Measurements from ENCODE around the gene ARPC1A.
A peak's percentile ranks its signal among the peaks of the same experiment; 100 is the strongest.
"Not testable (repeated sequence)": the region's sequence is repeated elsewhere in the genome, so short reads cannot be mapped to it uniquely, and the experiment has no call there.

Gene ARPC1A

DNA sequence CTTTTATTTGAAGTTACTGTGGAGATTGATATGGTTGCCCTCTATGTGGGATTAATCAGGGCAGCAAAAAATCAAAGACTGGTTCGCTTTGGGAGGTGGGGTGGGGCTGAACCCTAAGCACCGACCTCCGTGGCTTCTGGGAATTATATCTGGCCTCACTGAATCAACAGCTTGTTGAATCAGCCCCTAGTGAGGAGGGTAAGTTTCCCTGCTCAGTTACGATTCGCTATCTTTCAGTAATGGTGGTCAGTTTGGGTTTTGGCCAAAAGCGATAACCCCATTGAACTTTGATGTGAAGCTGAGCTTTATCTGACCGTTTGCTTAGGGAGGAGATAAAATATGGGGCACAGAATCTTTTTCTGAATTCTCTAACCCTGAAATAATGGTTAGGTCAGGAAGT is 16.6 kb upstream of the ARPC1A start:
- H3K9me3 ChIP-seq (ENCODE audit: insufficient read depth, low read length) = no peaks in the 10 kb centered on the region
- no peaks in the 10 kb centered on the region for H3K36me3 ChIP-seq (ENCODE audit: insufficient read depth, insufficient read length, low read length)
- H3K4me3 ChIP-seq (ENCODE audit: insufficient read length, low read depth) = no peak overlapping the region
- DNase-seq (ENCODE audit: low read depth, low spot score) = no peak
- H3K4me1 ChIP-seq (ENCODE audit: insufficient read depth, insufficient read length) = no peaks in the 10 kb centered on the region
- H3K27me3 ChIP-seq (ENCODE audit: insufficient read depth, insufficient read length) = no peaks in the 10 kb centered on the region
- TF ChIP-seq ZNF274 (IDR thresholded peaks at IDR 0.05; ENCODE audit: low read depth, low read length) (no peak), YY1 (IDR thresholded peaks at IDR 0.05; ENCODE audit: insufficient read depth, insufficient read length) (no peak), SUZ12 (IDR thresholded peaks at IDR 0.05; ENCODE audit: extremely low read depth, insufficient read depth, insufficient read length) (no peak)
- H3K9ac ChIP-seq (ENCODE audit: insufficient read length, low read depth) = no peak overlapping the region

DNA sequence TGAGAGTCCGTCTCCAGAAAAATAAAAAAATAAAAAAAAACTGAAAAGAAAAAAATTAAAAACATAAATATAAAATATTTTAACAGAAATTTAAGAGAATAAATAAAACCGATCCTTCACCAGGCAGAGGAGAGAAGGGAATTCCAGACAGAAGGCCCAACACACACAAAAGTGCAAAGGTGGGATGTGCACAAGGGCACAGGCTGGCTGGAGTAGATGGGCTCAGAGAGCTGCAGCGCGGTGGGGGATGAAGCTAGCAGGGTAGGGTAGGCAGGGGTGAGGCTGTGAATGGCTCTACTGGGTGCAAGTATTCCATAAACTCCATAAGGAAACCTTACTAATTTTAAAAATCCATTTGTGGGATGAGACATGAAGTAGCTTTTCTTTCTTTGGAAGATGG is 15.7 kb upstream of the ARPC1A start:
- no peaks in the 10 kb centered on the region for H3K36me3 ChIP-seq (ENCODE audit: insufficient read depth, insufficient read length, low read length)
- H3K4me1 ChIP-seq (ENCODE audit: insufficient read depth, insufficient read length) = peaks cover 3% of the 10 kb centered on the region
- no peaks in the 10 kb centered on the region for H3K27me3 ChIP-seq (ENCODE audit: insufficient read depth, insufficient read length)
- H3K9me3 ChIP-seq (ENCODE audit: insufficient read depth, low read length) = no peaks in the 10 kb centered on the region
- no peak overlapping the region for H3K9ac ChIP-seq (ENCODE audit: insufficient read length, low read depth)
- TF ChIP-seq SUZ12 (IDR thresholded peaks at IDR 0.05; ENCODE audit: extremely low read depth, insufficient read depth, insufficient read length) = no peak
- no peak for DNase-seq (ENCODE audit: low read depth, low spot score)
- H3K4me3 ChIP-seq (ENCODE audit: insufficient read length, low read depth) = no peak overlapping the region

DNA sequence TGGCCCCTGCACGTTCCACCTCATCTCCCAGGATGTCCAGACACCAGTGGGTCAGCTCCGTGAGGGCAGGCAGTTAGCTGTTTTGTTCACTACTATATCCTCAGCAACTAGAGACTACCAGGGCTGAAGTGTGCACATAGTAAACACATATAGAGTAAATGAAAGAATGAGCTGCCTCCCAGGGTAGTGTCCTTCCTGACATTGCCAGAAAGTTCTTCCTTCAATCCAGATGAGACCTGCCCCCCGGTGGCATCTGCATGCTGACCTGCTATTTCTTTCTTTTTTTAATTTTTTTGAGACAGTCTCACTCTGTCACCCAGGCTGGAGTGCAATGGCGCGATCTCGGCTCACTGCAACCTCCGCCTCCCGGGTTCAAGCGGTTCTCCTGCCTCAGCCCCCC is 14.0 kb upstream of the ARPC1A start:
- H3K9me3 ChIP-seq (ENCODE audit: insufficient read depth, low read length) = no peaks in the 10 kb centered on the region
- no peak for TF ChIP-seq YY1 (IDR thresholded peaks at IDR 0.05; ENCODE audit: insufficient read depth, insufficient read length)
- TF ChIP-seq SUZ12 (IDR thresholded peaks at IDR 0.05; ENCODE audit: extremely low read depth, insufficient read depth, insufficient read length) = no peak
- TF ChIP-seq ZNF274 (IDR thresholded peaks at IDR 0.05; ENCODE audit: low read depth, low read length) = no peak
- DNase-seq (ENCODE audit: low read depth, low spot score) = no peak
- no peaks in the 10 kb centered on the region for H3K36me3 ChIP-seq (ENCODE audit: insufficient read depth, insufficient read length, low read length)
- no peaks in the 10 kb centered on the region for H3K27me3 ChIP-seq (ENCODE audit: insufficient read depth, insufficient read length)
- H3K4me3 ChIP-seq (ENCODE audit: insufficient read length, low read depth) = no peak overlapping the region
- no peak overlapping the region for H3K9ac ChIP-seq (ENCODE audit: insufficient read length, low read depth)
- H3K4me1 ChIP-seq (ENCODE audit: insufficient read depth, insufficient read length) = peaks cover 3% of the 10 kb centered on the region

DNA sequence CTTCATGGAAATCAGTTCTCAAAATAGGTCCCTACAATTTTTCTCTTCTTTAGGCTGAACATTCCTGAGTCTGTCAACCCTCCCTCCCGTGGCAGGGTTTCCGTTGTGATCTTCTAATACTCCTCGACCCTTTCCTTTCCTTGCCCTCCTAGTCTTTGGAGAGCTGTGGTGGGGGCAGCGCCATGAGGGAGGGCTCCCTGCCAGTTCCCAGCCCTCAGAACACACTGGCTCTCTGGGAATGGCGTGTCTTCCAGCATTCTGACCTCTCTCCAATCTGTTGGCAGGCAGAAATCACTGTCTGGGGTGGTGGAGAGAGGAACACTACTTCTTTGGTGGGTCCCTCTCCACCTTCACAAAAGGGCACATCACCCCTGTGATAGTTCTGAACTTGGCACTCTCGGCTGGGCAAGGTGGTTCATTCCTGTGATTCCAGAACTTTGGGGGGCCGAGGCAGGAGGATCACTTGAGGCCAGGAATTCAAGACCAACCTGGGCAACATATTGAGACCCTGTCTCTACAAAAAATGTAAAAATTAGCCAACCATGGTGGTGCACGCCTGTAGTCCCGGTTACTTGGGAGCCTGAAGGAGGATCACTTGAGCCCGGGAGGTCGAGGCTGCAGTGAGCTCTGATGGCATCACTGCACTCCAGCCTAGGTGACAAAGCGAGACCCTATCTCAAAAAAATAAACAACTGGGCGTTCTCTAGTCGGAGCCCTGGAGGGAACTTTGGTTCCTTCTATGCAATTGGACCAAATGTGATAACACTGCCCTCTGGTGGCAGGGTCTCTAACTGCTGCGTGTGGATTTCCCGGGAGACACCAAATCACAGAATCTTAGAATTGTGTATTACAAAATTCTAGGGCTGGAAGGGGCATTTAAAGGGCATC is 13.1 kb upstream of the ARPC1A start:
- Histone ChIP-seq H3K4me3 (ENCODE audit: insufficient read length, low read depth) (no peak overlapping the region), H3K9me3 (ENCODE audit: insufficient read depth, low read length) (no peaks in the 10 kb centered on the region), H3K27me3 (ENCODE audit: insufficient read depth, insufficient read length) (no peaks in the 10 kb centered on the region), H3K9ac (ENCODE audit: insufficient read length, low read depth) (no peak overlapping the region), H3K36me3 (ENCODE audit: insufficient read depth, insufficient read length, low read length) (no peaks in the 10 kb centered on the region), H3K4me1 (ENCODE audit: insufficient read depth, insufficient read length) (peaks cover 3% of the 10 kb centered on the region)
- DNase-seq (ENCODE audit: low read depth, low spot score) = peak; percentile 49
- TF ChIP-seq ZNF274 (IDR thresholded peaks at IDR 0.05; ENCODE audit: low read depth, low read length) (no peak), SUZ12 (IDR thresholded peaks at IDR 0.05; ENCODE audit: extremely low read depth, insufficient read depth, insufficient read length) (no peak), YY1 (IDR thresholded peaks at IDR 0.05; ENCODE audit: insufficient read depth, insufficient read length) (no peak)

DNA sequence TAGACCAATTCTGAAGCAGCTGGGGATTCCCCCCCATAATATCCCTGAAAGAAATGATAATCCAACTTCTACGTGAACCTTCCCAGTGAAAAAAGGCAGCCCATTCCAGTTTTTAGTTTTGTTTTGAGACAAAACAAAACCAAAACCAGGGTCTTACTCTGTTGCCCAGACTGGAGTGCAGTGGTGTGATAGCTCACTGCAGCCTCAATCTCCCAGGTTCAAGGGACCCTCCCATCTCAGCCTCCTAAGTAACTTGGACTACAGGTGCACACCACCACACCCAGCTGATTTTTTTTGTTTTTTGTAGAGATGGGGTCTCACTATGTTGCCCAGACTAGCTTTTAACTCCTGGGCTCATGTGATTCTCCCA is 12.5 kb upstream of the ARPC1A start:
- Histone ChIP-seq H3K4me1 (ENCODE audit: insufficient read depth, insufficient read length) (peaks cover 3% of the 10 kb centered on the region), H3K27me3 (ENCODE audit: insufficient read depth, insufficient read length) (no peaks in the 10 kb centered on the region), H3K9ac (ENCODE audit: insufficient read length, low read depth) (no peak overlapping the region), H3K4me3 (ENCODE audit: insufficient read length, low read depth) (no peak overlapping the region), H3K36me3 (ENCODE audit: insufficient read depth, insufficient read length, low read length) (no peaks in the 10 kb centered on the region), H3K9me3 (ENCODE audit: insufficient read depth, low read length) (no peaks in the 10 kb centered on the region)
- TF ChIP-seq ZNF274 (IDR thresholded peaks at IDR 0.05; ENCODE audit: low read depth, low read length) (no peak), YY1 (IDR thresholded peaks at IDR 0.05; ENCODE audit: insufficient read depth, insufficient read length) (no peak), SUZ12 (IDR thresholded peaks at IDR 0.05; ENCODE audit: extremely low read depth, insufficient read depth, insufficient read length) (no peak)
- no peak for DNase-seq (ENCODE audit: low read depth, low spot score)

DNA sequence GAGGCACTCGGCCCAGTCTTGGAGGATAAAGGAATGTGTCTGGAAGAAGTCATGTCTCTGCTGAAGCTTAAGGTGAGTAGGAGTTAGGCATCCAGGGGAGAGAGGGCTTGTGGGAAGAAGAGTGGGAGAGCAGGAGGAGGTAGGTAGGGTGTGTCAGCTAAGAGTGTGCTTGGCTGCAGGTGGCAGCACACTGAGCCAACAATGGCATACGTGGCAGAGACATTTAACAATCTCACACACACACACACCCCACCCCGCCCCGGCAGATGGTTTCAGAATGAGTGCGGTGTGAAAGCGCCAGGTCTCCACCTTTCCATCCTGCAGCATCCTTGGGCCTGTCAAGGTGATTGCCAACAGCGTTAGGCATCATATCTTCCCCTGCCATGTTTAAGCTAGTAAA is 11.2 kb upstream of the ARPC1A start:
- H3K27me3 ChIP-seq (ENCODE audit: insufficient read depth, insufficient read length) = no peaks in the 10 kb centered on the region
- no peak for DNase-seq (ENCODE audit: low read depth, low spot score)

DNA sequence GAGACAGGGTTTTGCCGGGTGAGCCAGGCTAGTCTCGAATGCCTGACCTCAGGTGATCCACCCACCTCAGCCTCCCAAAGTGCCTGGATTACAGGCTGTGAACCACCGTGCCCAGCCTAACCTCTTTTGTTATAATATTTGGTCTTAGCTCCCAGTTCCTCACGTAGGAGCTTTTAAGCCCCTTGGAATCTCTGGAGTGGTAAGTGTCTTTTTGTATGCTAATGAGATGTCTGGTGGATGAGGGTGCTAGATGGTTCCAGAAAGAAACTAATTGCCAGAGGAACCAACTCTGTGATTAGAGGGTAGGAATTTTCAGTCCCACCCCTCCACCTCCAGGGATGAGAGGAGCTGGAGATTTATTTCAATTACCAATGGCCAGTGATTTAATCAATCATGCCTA is 5.3 kb upstream of the ARPC1A start:
- Histone ChIP-seq H3K9ac (ENCODE audit: insufficient read length, low read depth) (no peak overlapping the region), H3K4me1 (ENCODE audit: insufficient read depth, insufficient read length) (no peaks in the 10 kb centered on the region), H3K36me3 (ENCODE audit: insufficient read depth, insufficient read length, low read length) (no peaks in the 10 kb centered on the region), H3K9me3 (ENCODE audit: insufficient read depth, low read length) (no peaks in the 10 kb centered on the region), H3K27me3 (ENCODE audit: insufficient read depth, insufficient read length) (no peaks in the 10 kb centered on the region), H3K4me3 (ENCODE audit: insufficient read length, low read depth) (no peak overlapping the region)
- TF ChIP-seq YY1 (IDR thresholded peaks at IDR 0.05; ENCODE audit: insufficient read depth, insufficient read length) (no peak), SUZ12 (IDR thresholded peaks at IDR 0.05; ENCODE audit: extremely low read depth, insufficient read depth, insufficient read length) (no peak)
- no peak for DNase-seq (ENCODE audit: low read depth, low spot score)

More for the DNA sequence above, 11.2 kb upstream of the ARPC1A start:
- TF ChIP-seq YY1 (IDR thresholded peaks at IDR 0.05; ENCODE audit: insufficient read depth, insufficient read length) = no peak
- TF ChIP-seq SUZ12 (IDR thresholded peaks at IDR 0.05; ENCODE audit: extremely low read depth, insufficient read depth, insufficient read length) = no peak
- no peak for TF ChIP-seq ZNF274 (IDR thresholded peaks at IDR 0.05; ENCODE audit: low read depth, low read length)
- no peak overlapping the region for H3K9ac ChIP-seq (ENCODE audit: insufficient read length, low read depth)
- no peaks in the 10 kb centered on the region for H3K36me3 ChIP-seq (ENCODE audit: insufficient read depth, insufficient read length, low read length)
- no peaks in the 10 kb centered on the region for H3K9me3 ChIP-seq (ENCODE audit: insufficient read depth, low read length)
- H3K4me3 ChIP-seq (ENCODE audit: insufficient read length, low read depth) = no peak overlapping the region
- H3K4me1 ChIP-seq (ENCODE audit: insufficient read depth, insufficient read length) = peaks cover 3% of the 10 kb centered on the region

DNA sequence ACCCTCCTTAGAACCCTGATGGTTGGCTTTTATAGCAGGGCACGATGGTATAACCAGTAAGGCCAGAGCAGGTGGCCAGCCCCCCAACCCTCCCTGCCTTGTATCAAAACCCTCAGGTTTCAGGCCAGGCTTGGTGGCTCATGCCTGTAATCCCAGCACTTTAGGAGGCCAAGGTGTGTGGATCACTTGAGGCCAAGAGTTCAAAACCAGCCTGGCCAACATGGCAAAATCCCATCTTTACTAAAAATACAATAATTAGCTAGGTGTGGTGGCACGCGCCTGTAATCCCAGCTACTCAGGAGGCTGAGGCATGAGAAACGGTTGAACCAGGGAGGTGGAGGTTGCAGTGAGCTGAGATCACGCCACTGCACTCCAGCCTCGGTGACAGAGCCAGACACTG is 3.0 kb upstream of the ARPC1A start:
- not testable (repeated sequence) for H3K9ac ChIP-seq (ENCODE audit: insufficient read length, low read depth); H3K36me3 ChIP-seq (ENCODE audit: insufficient read depth, insufficient read length, low read length); DNase-seq (ENCODE audit: low read depth, low spot score); H3K27me3 ChIP-seq (ENCODE audit: insufficient read depth, insufficient read length); H3K9me3 ChIP-seq (ENCODE audit: insufficient read depth, low read length); H3K4me3 ChIP-seq (ENCODE audit: insufficient read length, low read depth); H3K4me1 ChIP-seq (ENCODE audit: insufficient read depth, insufficient read length)
